HG03060 (cell line): ENCODE results near the gene MTHFD1L.

ENCODE experiments used
- ATAC-seq: cut with Tn5 transposase; IDR thresholded peaks from one replicate; pipeline ENCODE4 v1.9.1; 2021; ENCODE audit warnings: low read depth, moderate number of reproducible peaks; ENCODE audit not compliant: unreplicated experiment

MTHFD1L gene

GRCh38 chr6:151009576-151009975 lies 144.1 kb downstream of the MTHFD1L start:
- no peak for ATAC-seq

- no peak for ATAC-seq
These were observed 144.6 kb downstream of the MTHFD1L start for GRCh38 chr6:151010071-151010470.

- no peak for ATAC-seq
These were observed 147.1 kb downstream of the MTHFD1L start for GRCh38 chr6:151012321-151013294.

- ATAC-seq, result no peak
These were observed 149.1 kb downstream of the MTHFD1L start for GRCh38 chr6:151014404-151015100.

GRCh38 chr6:151015101-151015700 lies 149.7 kb downstream of the MTHFD1L start:
- ATAC-seq, result no peak

- no peak for ATAC-seq
These were observed 150.6 kb downstream of the MTHFD1L start for GRCh38 chr6:151016107-151016506.

GRCh38 chr6:151018046-151018445 lies 152.5 kb downstream of the MTHFD1L start:
- ATAC-seq, result no peak

GRCh38 chr6:151018911-151019782 lies 153.6 kb downstream of the MTHFD1L start:
- no peak for ATAC-seq

GRCh38 chr6:151021896-151022295 lies 156.4 kb downstream of the MTHFD1L start:
- ATAC-seq, result no peak

- no peak for ATAC-seq
These were observed 157.0 kb downstream of the MTHFD1L start for GRCh38 chr6:151022492-151022891.

- no peak for ATAC-seq
These were observed 157.8 kb downstream of the MTHFD1L start for GRCh38 chr6:151023342-151023741.

- no peak for ATAC-seq
These were observed 159.1 kb downstream of the MTHFD1L start for GRCh38 chr6:151024597-151024996.

GRCh38 chr6:151025076-151025475 lies 159.6 kb downstream of the MTHFD1L start:
- ATAC-seq, result no peak

GRCh38 chr6:151026041-151026663 lies 160.7 kb downstream of the MTHFD1L start:
- ATAC-seq, result no peak

- no peak for ATAC-seq
These were observed 161.8 kb downstream of the MTHFD1L start for GRCh38 chr6:151027295-151027747.

- no peak for ATAC-seq
These were observed 162.7 kb downstream of the MTHFD1L start for GRCh38 chr6:151027936-151028838.

GRCh38 chr6:151029970-151030369 lies 164.5 kb downstream of the MTHFD1L start:
- ATAC-seq, result no peak

- ATAC-seq, result no peak
These were observed 166.5 kb downstream of the MTHFD1L start for GRCh38 chr6:151032034-151032433.
